IMR-90 (cell line): ENCODE measurements around the gene PEAK1. TPM values are rescaled to one million over a fixed set of nuclear protein-coding genes. Genes with fewer than 3 reads are reported as not detected.

Source experiments
- ATAC-seq: fragments of 200-7000 bp; cut with Tn5 transposase; 2 replicates; pipeline ENCODE4 v1.9.1; 2020; ENCODE audit warnings: low read depth, mild to moderate bottlenecking, moderate library complexity
- BruUV-seq: library from RNA; stranded (reverse); fragments of 400-500 nt; replicated peaks from 2 replicates; lab custom pipeline; 2021; lab: Mats Ljungman, UMichigan
- CTCF ChIA-PET: fragments of 300-600 bp; formaldehyde crosslinking; extraction: SDS; loops from one replicate; lab custom pipeline; 2021; ENCODE audit warnings: antibody characterized with exemption; lab: Yijun Ruan, JAX
- POLR2A ChIA-PET: fragments of 300-600 bp; sonication (Branson Sonifier 250); formaldehyde crosslinking; loops from one replicate; lab custom pipeline; 2022; ENCODE audit warnings: antibody characterized with exemption; ENCODE audit not compliant: unreplicated experiment; lab: Charles Lee
- DNase-seq: peaks from one replicate; pipeline ENCODE4 v3.0.0; 2013
- H2AFZ ChIP-seq: replicated peaks from 2 replicates; pipeline ENCODE3; 2013; ENCODE audit warnings: low read length, mild to moderate bottlenecking; ENCODE audit not compliant: poor library complexity
- H2AK5ac ChIP-seq: 2 replicates; pipeline ENCODE4 v1.6.1; 2013; ENCODE audit warnings: low read depth, low read length, inconsistent platforms
- H2AK9ac ChIP-seq: replicated peaks from 2 replicates; pipeline ENCODE3; 2013; ENCODE audit warnings: mild to moderate bottlenecking, low read depth, low read length, moderate library complexity; ENCODE audit not compliant: poor library complexity
- H2BK120ac ChIP-seq: 2 replicates; pipeline ENCODE4 v1.6.1; 2013; ENCODE audit warnings: low read depth, low read length, inconsistent platforms
- H2BK15ac ChIP-seq: 3 replicates; pipeline ENCODE4 v1.6.1; 2013; ENCODE audit warnings: low read depth, low read length, inconsistent platforms
- H2BK20ac ChIP-seq: 2 replicates; pipeline ENCODE4 v1.6.1; 2013; ENCODE audit warnings: low read depth, mild to moderate bottlenecking, inconsistent platforms, low read length, moderate library complexity
- H2BK5ac ChIP-seq: 2 replicates; pipeline ENCODE4 v1.6.1; 2013; ENCODE audit warnings: mild to moderate bottlenecking, low read depth, low read length, inconsistent platforms; ENCODE audit not compliant: poor library complexity, severe bottlenecking
- H3K14ac ChIP-seq: replicated peaks from 2 replicates; pipeline ENCODE4 v1.6.1; 2013; ENCODE audit warnings: low read depth, low read length, inconsistent platforms
- H3K18ac ChIP-seq: 2 replicates; pipeline ENCODE4 v1.6.1; 2013; ENCODE audit warnings: low read depth, low read length, control low read depth
- H3K23ac ChIP-seq: 2 replicates; pipeline ENCODE4 v1.6.1; 2013; ENCODE audit warnings: low read depth, low read length, inconsistent platforms
- H3K27ac ChIP-seq: 2 replicates; pipeline ENCODE4 v1.5.1; 2013; ENCODE audit warnings: mild to moderate bottlenecking, control low read depth, low read length; ENCODE audit not compliant: insufficient read depth
- H3K27me3 ChIP-seq: 2 replicates; pipeline ENCODE4 v1.6.1; 2013; ENCODE audit warnings: low read length; ENCODE audit not compliant: control insufficient read depth, insufficient read depth
- H3K36me3 ChIP-seq: 2 replicates; pipeline ENCODE4 v1.6.1; 2013; ENCODE audit warnings: low read length, mixed read lengths; ENCODE audit not compliant: control insufficient read depth, insufficient read depth
- H3K4ac ChIP-seq: 2 replicates; pipeline ENCODE4 v1.6.1; 2013; ENCODE audit warnings: low read depth, low read length, inconsistent platforms
- H3K4me1 ChIP-seq: 2 replicates; pipeline ENCODE4 v1.6.1; 2013; ENCODE audit warnings: low read length, mixed read lengths; ENCODE audit not compliant: control insufficient read depth, insufficient read depth
- H3K4me2 ChIP-seq: 2 replicates; pipeline ENCODE4 v1.6.1; 2013; ENCODE audit warnings: low read depth, mild to moderate bottlenecking, control low read depth, low read length, moderate library complexity
- H3K4me3 ChIP-seq: 2 replicates; pipeline ENCODE4 v1.5.1; 2013; ENCODE audit warnings: low read depth, mild to moderate bottlenecking, control low read depth, low read length, moderate library complexity; ENCODE audit not compliant: insufficient read depth
- H3K56ac ChIP-seq: 2 replicates; pipeline ENCODE4 v1.6.1; 2013; ENCODE audit warnings: low read length, inconsistent platforms; ENCODE audit not compliant: insufficient read depth; ENCODE audit errors: extremely low read depth
- H3K79me1 ChIP-seq, 2 experiments: 2 replicates each; pipeline ENCODE4 v1.6.1; 2013; ENCODE audit warnings: low read length in 2 of 2, inconsistent platforms in 1 of 2, low read depth in 1 of 2
- H3K9ac ChIP-seq: 2 replicates; pipeline ENCODE4 v1.6.1; 2013; ENCODE audit warnings: low read depth, low read length, control low read depth
- H3K9me1 ChIP-seq: 2 replicates; pipeline ENCODE4 v1.6.1; 2013; ENCODE audit warnings: low read length, inconsistent platforms; ENCODE audit not compliant: insufficient read depth
- H3K9me3 ChIP-seq: 2 replicates; pipeline ENCODE4 v1.6.1; 2013; ENCODE audit warnings: low read length; ENCODE audit not compliant: control insufficient read depth, insufficient read depth
- H4K20me1 ChIP-seq: 2 replicates; pipeline ENCODE4 v1.6.1; 2013; ENCODE audit warnings: low read length, inconsistent platforms; ENCODE audit not compliant: insufficient read depth
- H4K5ac ChIP-seq: 2 replicates; pipeline ENCODE4 v1.6.1; 2013; ENCODE audit warnings: mild to moderate bottlenecking, low read depth, low read length, control low read depth
- H4K8ac ChIP-seq, 2 experiments: 2 replicates each; pipeline ENCODE4 v1.6.1; 2013; ENCODE audit warnings: low read depth in 2 of 2, low read length in 2 of 2, control low read depth in 1 of 2, inconsistent platforms in 1 of 2
- H4K91ac ChIP-seq: 2 replicates; pipeline ENCODE4 v1.6.1; 2013; ENCODE audit warnings: low read depth, low read length, inconsistent platforms; ENCODE audit not compliant: insufficient read depth
- CHD1 ChIP-seq: IDR thresholded peaks from 2 replicates; pipeline ENCODE4 v1.6.1; 2012; ENCODE audit warnings: low read depth, low read length, improper control_type of control experiment
- MAFK ChIP-seq: IDR thresholded peaks from 2 replicates; pipeline ENCODE4 v1.6.1; 2012; ENCODE audit warnings: low read depth, low read length, improper control_type of control experiment
- dilution Hi-C: fragments of 300-500 bp; cut with HindIII; formaldehyde crosslinking; loops from one replicate; pipeline ENCODE4 v1.14.3; 2018; ENCODE audit warnings: low sequenced_read_pairs; ENCODE audit not compliant: unreplicated experiment
- in situ Hi-C: fragments of 300-500 bp; cut with MboI; formaldehyde crosslinking; loops from 3 replicates; pipeline ENCODE4 v1.14.3; 2019; ENCODE audit warnings: low sequenced_read_pairs, inconsistent platforms, mixed read lengths
- intact Hi-C: fragments of 100-400 bp; cut with micrococcal nuclease; formaldehyde crosslinking; loops from 2 replicates; pipeline ENCODE4 v1.10.0; 2022
- polyA plus RNA-seq, 3 experiments: library from polyadenylated mRNA; depleted of rRNA; stranded (reverse); fragments of >200 nt; gene quantifications; 2 replicates each; pipeline ENCODE4 v1.2.3, GENCODE V29; 2012; ENCODE audit warnings: low replicate concordance in 1 of 3
- total RNA-seq: library from RNA; depleted of rRNA; stranded (reverse); fragments of >200 nt; gene quantifications from 2 replicates; pipeline ENCODE4 v1.2.3, GENCODE V29; 2012

PEAK1 gene
- total and polyA plus RNA-seq, 2 of the 4 experiments (the other 2 are of a cell fraction), result 21.5 to 43.9 TPM

DNA sequence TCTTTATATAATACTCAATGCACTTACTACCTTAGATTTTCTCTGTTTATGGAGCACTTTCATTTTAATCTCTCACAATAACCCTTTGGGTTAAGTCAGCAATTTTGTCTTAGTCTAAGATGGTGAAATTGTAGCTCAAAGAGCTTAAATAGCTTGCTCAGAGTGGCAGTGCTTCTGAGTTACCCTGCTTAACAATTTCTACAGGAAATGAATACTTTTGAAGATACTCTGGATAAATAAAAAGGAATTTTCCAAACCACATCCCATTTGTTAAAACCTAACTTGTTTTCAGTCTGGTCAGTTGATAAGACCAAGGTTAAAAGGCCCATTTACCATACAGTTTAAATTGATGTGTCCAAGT is 38.0 kb upstream of the PEAK1 start:
- Histone ChIP-seq H2BK20ac (no peak overlapping the region), H3K79me1 (peaks cover 20 to 55% of the 10 kb centered on the region in 2 experiments), H4K8ac (0 out of 4 replicates have a peak overlapping the region, but pooled peaks of 1 of the 2 experiments have one; percentile 20), H3K9me3 (no peaks in the 10 kb centered on the region), H3K27ac (no peak overlapping the region), H2AK9ac (no peak overlapping the region), H2AFZ (no peak overlapping the region), H4K20me1 (peaks cover 20% of the 10 kb centered on the region), H3K4me3 (no peak overlapping the region), H4K91ac (no peak overlapping the region), H3K14ac (no peak overlapping the region), H2BK15ac (no peak overlapping the region), H2BK5ac (peak overlapping the region; percentile 82), H3K9me1 (peaks cover 9% of the 10 kb centered on the region), H3K56ac (no peak overlapping the region), H3K27me3 (no peaks in the 10 kb centered on the region), H2BK120ac (no peak overlapping the region), H3K4me2 (peak overlapping the region; percentile 73), H3K23ac (no peak overlapping the region), H2AK5ac (no peak overlapping the region), H3K9ac (no peak overlapping the region), H3K36me3 (peaks cover 2% of the 10 kb centered on the region), H3K4ac (no peak overlapping the region), H3K18ac (no peak overlapping the region), H4K5ac (no peak overlapping the region), H3K4me1 (peaks cover 28% of the 10 kb centered on the region)
- ChIA-PET CTCF (no interaction called here), POLR2A (no interaction called here)
- TF ChIP-seq MAFK (peak; percentile 78), CHD1 (no peak)
- DNase-seq (peak; percentile 68), ATAC-seq (peak; percentile 40)
- dilution Hi-C loops (no loop called here), intact Hi-C loops (loop anchor here (2.0 to 5.0 kb wide), 3 partner anchors 25 to 39 kb away; partner anchors contain the start of genes HMG20A and PEAK1), in situ Hi-C loops (no loop called here)
- no TSS peak for BruUV-seq
